ENCODE measurements around the gene LRRIQ4.

DNA sequence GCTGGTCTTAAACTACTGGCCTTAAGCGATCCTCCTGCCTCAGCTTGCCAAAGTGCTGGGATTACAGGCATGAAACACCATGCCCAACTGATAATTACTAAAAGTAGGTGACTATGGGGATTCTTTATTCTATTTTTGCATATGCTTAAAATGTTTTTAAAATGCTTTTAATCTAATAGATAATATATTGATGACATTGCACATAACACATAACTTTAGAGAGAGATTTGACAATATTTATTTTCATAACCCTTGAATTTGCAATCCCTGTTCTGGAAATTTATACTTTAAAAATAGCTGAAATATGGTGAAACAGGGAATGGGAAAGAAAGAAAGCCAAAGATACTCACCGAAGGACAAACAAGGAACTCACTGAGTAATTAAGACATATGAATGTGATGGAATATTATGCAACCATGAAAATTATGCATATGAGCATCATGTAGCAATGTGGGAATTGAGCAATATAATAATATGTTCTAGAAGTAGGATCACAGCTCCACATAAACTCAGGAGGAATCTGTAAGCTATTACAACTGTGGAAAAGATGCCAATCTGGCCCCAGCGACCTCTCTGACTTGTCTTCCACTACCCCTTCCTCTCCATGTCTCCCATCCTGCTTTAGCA is 55.0 kb downstream of the LRRIQ4 start:
- no peak for TF ChIP-seq POLR2A (IDR thresholded peaks at IDR 0.05; ENCODE audit: low read depth, low read length)
- no peak for TF ChIP-seq TAF1 (IDR thresholded peaks at IDR 0.05; ENCODE audit: borderline replicate concordance, low read depth, low read length)
